Loucy (cell line): Measurements from ENCODE around the gene VMAC.
A peak's percentile ranks its signal among the peaks of the same experiment; 100 is the strongest.

Experiments used
- H2AFZ ChIP-seq: fragments of 200-600 bp; sonication (generic); 2 replicates; pipeline ENCODE4 v1.6.0; 2016; ENCODE audit warnings: antibody characterized with exemption, mild to moderate bottlenecking, low read length, moderate library complexity
- H3F3A ChIP-seq: fragments of 200-600 bp; 2 replicates; pipeline ENCODE4 v1.6.0; 2016; ENCODE audit warnings: antibody characterized with exemption, low read depth, mild to moderate bottlenecking
- H3K27me3 ChIP-seq: fragments of 200-600 bp; sonication (generic); 2 replicates; pipeline ENCODE4 v1.6.1; 2014; ENCODE audit warnings: low read length, mild to moderate bottlenecking; ENCODE audit not compliant: insufficient read depth, poor library complexity, severe bottlenecking
- H3K36me3 ChIP-seq: fragments of 200-600 bp; sonication (generic); 2 replicates; pipeline ENCODE4 v1.6.1; 2016; ENCODE audit warnings: low read length; ENCODE audit not compliant: insufficient read depth
- H3K4me1 ChIP-seq: fragments of 200-600 bp; sonication (generic); 2 replicates; pipeline ENCODE4 v1.5.1; 2014; ENCODE audit warnings: low read length, mild to moderate bottlenecking; ENCODE audit not compliant: insufficient read depth, poor library complexity, severe bottlenecking
- H3K4me2 ChIP-seq: fragments of 200-600 bp; sonication (generic); 2 replicates; pipeline ENCODE4 v1.6.0; 2014; ENCODE audit warnings: antibody characterized with exemption, low read length, low read depth, mild to moderate bottlenecking; ENCODE audit not compliant: poor library complexity, severe bottlenecking
- H3K4me3 ChIP-seq: fragments of 200-600 bp; sonication (generic); 2 replicates; pipeline ENCODE4 v1.5.1; 2014; ENCODE audit warnings: low read length, mild to moderate bottlenecking, mixed read lengths; ENCODE audit not compliant: poor library complexity, severe bottlenecking
- H3K79me2 ChIP-seq: fragments of 200-600 bp; sonication (generic); 2 replicates; pipeline ENCODE4 v1.6.1; 2014; ENCODE audit warnings: low read length; ENCODE audit not compliant: insufficient read depth
- H3K9ac ChIP-seq: fragments of 200-600 bp; sonication (generic); 2 replicates; pipeline ENCODE4 v1.6.0; 2014; ENCODE audit warnings: mild to moderate bottlenecking, low read depth, low read length, moderate library complexity; ENCODE audit not compliant: poor library complexity, severe bottlenecking
- H3K9me2 ChIP-seq: fragments of 200-600 bp; sonication (generic); replicated peaks from 2 replicates; pipeline ENCODE4 v1.6.1; 2016; ENCODE audit warnings: low read depth, low read length, mixed read lengths
- H3K9me3 ChIP-seq: fragments of 200-600 bp; sonication (generic); 2 replicates; pipeline ENCODE4 v1.6.1; 2014; ENCODE audit warnings: mild to moderate bottlenecking, antibody characterized with exemption, low read length, low read depth; ENCODE audit not compliant: insufficient read depth
- H4K20me1 ChIP-seq: fragments of 200-600 bp; sonication (generic); 2 replicates; pipeline ENCODE4 v1.6.0; 2014; ENCODE audit warnings: antibody characterized with exemption, low read length, mild to moderate bottlenecking; ENCODE audit not compliant: insufficient read depth, poor library complexity, severe bottlenecking
- EZH2phosphoT487 ChIP-seq: fragments of 200-600 bp; IDR thresholded peaks from 2 replicates; pipeline ENCODE4 v1.6.1; 2018; ENCODE audit warnings: antibody characterized with exemption, mild to moderate bottlenecking, moderate library complexity, borderline replicate concordance
- TF ChIP-seq, protein P1 (sequence below): fragments of 200-600 bp; sonication (generic); conservative IDR thresholded peaks from 2 replicates; pipeline ENCODE4 v1.5.1; 2014; ENCODE audit warnings: mild to moderate bottlenecking, antibody characterized with exemption, low read length

Gene VMAC

DNA sequence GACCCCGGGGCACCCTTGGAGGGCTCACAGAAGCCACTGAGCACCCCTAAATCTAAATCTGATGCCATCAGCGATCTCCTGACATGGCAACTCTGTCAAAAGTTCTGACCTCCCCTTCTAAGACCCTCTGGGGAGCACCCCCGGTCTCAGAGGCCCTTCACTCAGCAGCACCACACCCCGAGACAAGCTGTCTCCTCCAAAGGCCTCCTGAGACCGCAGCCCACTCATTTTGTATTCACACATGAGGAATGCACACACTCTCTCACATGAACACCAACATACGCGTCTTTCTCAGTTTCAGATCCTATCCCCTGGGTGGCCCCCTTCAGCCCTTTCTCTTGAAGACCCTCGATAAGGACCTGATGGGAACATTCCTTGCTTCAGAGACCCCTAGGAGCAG, 3.7 kb upstream of the VMAC start:
- no peak for TF ChIP-seq EZH2phosphoT487
- TF ChIP-seq, protein P1, sequence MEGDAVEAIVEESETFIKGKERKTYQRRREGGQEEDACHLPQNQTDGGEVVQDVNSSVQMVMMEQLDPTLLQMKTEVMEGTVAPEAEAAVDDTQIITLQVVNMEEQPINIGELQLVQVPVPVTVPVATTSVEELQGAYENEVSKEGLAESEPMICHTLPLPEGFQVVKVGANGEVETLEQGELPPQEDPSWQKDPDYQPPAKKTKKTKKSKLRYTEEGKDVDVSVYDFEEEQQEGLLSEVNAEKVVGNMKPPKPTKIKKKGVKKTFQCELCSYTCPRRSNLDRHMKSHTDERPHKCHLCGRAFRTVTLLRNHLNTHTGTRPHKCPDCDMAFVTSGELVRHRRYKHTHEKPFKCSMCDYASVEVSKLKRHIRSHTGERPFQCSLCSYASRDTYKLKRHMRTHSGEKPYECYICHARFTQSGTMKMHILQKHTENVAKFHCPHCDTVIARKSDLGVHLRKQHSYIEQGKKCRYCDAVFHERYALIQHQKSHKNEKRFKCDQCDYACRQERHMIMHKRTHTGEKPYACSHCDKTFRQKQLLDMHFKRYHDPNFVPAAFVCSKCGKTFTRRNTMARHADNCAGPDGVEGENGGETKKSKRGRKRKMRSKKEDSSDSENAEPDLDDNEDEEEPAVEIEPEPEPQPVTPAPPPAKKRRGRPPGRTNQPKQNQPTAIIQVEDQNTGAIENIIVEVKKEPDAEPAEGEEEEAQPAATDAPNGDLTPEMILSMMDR = no peak
- Histone ChIP-seq H3K4me3 (peak overlapping the region; percentile 3), H2AFZ (no peak overlapping the region), H4K20me1 (peaks cover 30% of the 10 kb centered on the region), H3K9ac (peak overlapping the region; percentile 37), H3K4me2 (peak overlapping the region; percentile 39), H3K9me3 (no peaks in the 10 kb centered on the region), H3K36me3 (peaks cover 8% of the 10 kb centered on the region; the same call in 1 of the 2 replicates), H3K27me3 (no peaks in the 10 kb centered on the region), H3F3A (no peaks in the 10 kb centered on the region), H3K9me2 (no peaks in the 10 kb centered on the region), H3K79me2 (peaks cover 55% of the 10 kb centered on the region), H3K4me1 (peaks cover 18% of the 10 kb centered on the region)

GRCh38 chr19:5903056-5903623, 1.5 kb upstream of the VMAC start:
- H3K4me2 ChIP-seq = peak overlapping the region; percentile 81
- H3K79me2 ChIP-seq = peaks cover 43% of the 10 kb centered on the region
- H3K4me1 ChIP-seq = peaks cover 18% of the 10 kb centered on the region
- H3K4me3 ChIP-seq = peak overlapping the region; percentile 91
- TF ChIP-seq, protein P1 = no peak
- no peak for TF ChIP-seq EZH2phosphoT487
- H4K20me1 ChIP-seq = peaks cover 27% of the 10 kb centered on the region
- H3K27me3 ChIP-seq = no peaks in the 10 kb centered on the region
- H3F3A ChIP-seq = no peaks in the 10 kb centered on the region
- H2AFZ ChIP-seq = peak overlapping the region; percentile 95
- no peaks in the 10 kb centered on the region for H3K9me3 ChIP-seq
- H3K9ac ChIP-seq = peak overlapping the region; percentile 95
- H3K9me2 ChIP-seq = no peaks in the 10 kb centered on the region
- no peaks in the 10 kb centered on the region for H3K36me3 ChIP-seq

- peaks cover 38% of the 10 kb centered on the region for H3K79me2 ChIP-seq
- H3K4me2 ChIP-seq = peak within 1 kb of the TSS; percentile 81
- H3F3A ChIP-seq = no peaks in the 10 kb centered on the region
- no peaks in the 10 kb centered on the region for H3K9me3 ChIP-seq
- H3K36me3 ChIP-seq = no peaks in the 10 kb centered on the region
- H3K4me3 ChIP-seq = peak within 1 kb of the TSS; percentile 95
- TF ChIP-seq EZH2phosphoT487 = no peak
- TF ChIP-seq, protein P1 = no peak
- H3K4me1 ChIP-seq = peaks cover 18% of the 10 kb centered on the region
- peaks cover 26% of the 10 kb centered on the region for H4K20me1 ChIP-seq
- H3K27me3 ChIP-seq = no peaks in the 10 kb centered on the region
- H3K9me2 ChIP-seq = no peaks in the 10 kb centered on the region
- peak within 1 kb of the TSS; percentile 95 for H3K9ac ChIP-seq
- H2AFZ ChIP-seq = peak within 1 kb of the TSS; percentile 95
These were observed 884 bp upstream of the VMAC start, which contains the start of gene NDUFA11 for GRCh38 chr19:5903624-5904351. NDUFA11 (minus strand) TSS chr19:5903790; CDS start chr19:5903708, 82 bp downstream.
